Left cardiac atrium (tissue), 4 donors: ENCODE data around the gene CPT2. TPM values are rescaled to one million over a fixed set of nuclear protein-coding genes. Genes with fewer than 3 reads are reported as not detected.

Experiments used
- ATAC-seq, 2 donors: fragments of 200-7000 bp; cut with Tn5 transposase; one replicate each; pipeline ENCODE4 v1.9.1; 2020; ENCODE audit warnings: mild to moderate bottlenecking in 2 of 2, moderate library complexity in 2 of 2
- DNase-seq: peaks from one replicate; pipeline ENCODE4 v3.0.0-alpha.2; 2020
- intact Hi-C, 2 donors: fragments of 100-400 bp; cut with DNase I; formaldehyde crosslinking; loops; one replicate each; pipeline versions ENCODE4 v1.14.1 to v1.15.1; 2022 to 2023
- long read RNA-seq: library from polyadenylated mRNA; unstranded; transcript quantifications from one replicate; pipeline ENCODE4 v2.0.0, GENCODE V29; 2021
- total RNA-seq, 2 donors: library from RNA; stranded (reverse); fragmentation: NEBNext Ultra II Directional; extraction: Animal tissue kit (Norgen Biotek cat#: 25700); gene quantifications; one replicate each; pipeline ENCODE4 v1.2.1, GENCODE V29; 2021
- donor health status: DM: no; HTN: yes; CAD: no.
- donor health status: DM: no; HTN: yes; CAD: no; lungs with severe emphysema.
- donor health status: DM: yes; HTN: yes; CAD: no.
- donor health status: Dilated cardiomyopathy.

CPT2 gene
- 10 to 100 TPM; 15.2 to 16.7 TPM for total RNA-seq
- long read RNA-seq, transcript CPT2-201 (5 exons, 3,094 nt): major isoform, 31 of 35 reads
- long read RNA-seq, partial matches to known transcripts: 0 of 35 reads
- long read RNA-seq, other reads (novel, unspliced or antisense): 1 of 35 reads

GRCh38 chr1:53196485-53197290 is at the start of gene CPT2:
Gene CPT2, plus strand, starts transcription at chr1:53196824. Its CDS starts 120 bp downstream, at chr1:53196944.
- intact Hi-C loops: no loop called here
- peak; percentile 99 for ATAC-seq

GRCh38 chr1:53147174-53147573 is 49.5 kb upstream of the CPT2 start:
- intact Hi-C loops: no loop called here
- ATAC-seq: no peak
- no peak for DNase-seq

More at GRCh38 chr1:53196485-53197290, at the start of gene CPT2:
- peak; percentile 97 for DNase-seq

DNA sequence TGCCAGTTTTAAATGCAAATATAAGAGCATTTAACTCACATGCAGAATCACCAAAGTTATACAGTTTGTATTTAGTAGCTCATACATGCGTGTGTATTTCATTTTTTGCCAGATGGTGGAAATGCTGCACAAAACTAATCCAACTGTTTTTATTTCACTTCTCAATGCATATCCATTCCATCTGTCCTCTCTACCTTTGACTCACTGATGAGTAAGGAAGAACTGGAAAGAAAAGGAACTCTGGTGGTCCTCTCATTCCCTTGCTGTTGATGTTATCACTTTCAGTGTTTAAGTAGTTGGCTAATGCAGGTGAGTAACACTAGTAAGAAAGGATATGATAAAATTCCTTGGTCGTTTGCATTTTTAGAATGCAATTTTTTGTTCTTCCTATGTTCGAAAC is 48.5 kb upstream of the CPT2 start:
- DNase-seq (no peak), ATAC-seq (no peak)
- intact Hi-C loops: no loop called here

DNA sequence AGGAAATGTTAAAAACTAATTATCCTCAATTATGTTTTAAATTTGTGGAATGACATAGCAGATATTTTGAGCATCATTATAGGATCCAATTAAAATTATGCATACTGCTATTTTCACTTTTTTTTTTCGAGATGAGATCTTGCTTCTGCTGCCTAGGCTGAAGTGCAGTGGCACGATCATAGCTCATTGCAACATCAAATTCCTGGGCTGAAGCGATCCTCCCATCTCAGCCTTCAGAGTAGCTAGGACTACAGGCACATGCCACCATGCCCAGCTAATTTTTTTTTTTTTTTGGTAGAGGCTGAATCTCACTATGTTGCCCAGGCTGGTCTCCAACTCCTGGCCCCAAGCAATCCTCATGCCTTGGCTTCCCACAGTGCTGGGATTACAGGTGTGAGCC is 42.9 kb upstream of the CPT2 start:
- intact Hi-C loops: no loop called here
- DNase-seq: no peak
- no peak for ATAC-seq

GRCh38 chr1:53154859-53155438 is 41.7 kb upstream of the CPT2 start:
- ATAC-seq: no peak
- intact Hi-C loops: no loop called here
- no peak for DNase-seq

- DNase-seq: no peak
- ATAC-seq: no peak
- intact Hi-C loops: no loop called here
Observed at GRCh38 chr1:53155534-53155933, 41.1 kb upstream of the CPT2 start.

GRCh38 chr1:53155945-53156344 is 40.7 kb upstream of the CPT2 start:
- intact Hi-C loops: no loop called here
- no peak for DNase-seq
- no peak for ATAC-seq

DNA sequence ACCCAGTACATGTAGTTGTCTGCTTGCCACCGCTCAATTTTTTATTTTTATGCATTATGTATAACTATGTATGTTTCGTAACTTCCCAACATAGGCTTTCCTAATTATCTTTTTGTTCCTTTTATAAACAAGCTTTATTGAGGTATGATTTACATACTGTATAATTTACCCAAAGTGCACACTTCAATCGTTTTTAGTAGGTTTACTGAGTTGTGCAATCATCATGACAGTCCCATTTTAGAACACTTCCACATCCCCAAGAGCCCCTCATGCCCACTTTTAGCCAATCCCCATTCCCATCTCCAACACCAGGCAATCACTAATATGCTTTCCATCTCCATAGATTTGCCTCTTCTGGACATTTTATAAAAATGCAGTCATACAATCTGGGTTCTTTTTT is 39.8 kb upstream of the CPT2 start:
- DNase-seq: no peak
- ATAC-seq: no peak
- intact Hi-C loops: no loop called here

- intact Hi-C loops: no loop called here
- ATAC-seq (no peak), DNase-seq (no peak)
Observed at GRCh38 chr1:53158900-53159299, 37.7 kb upstream of the CPT2 start.

- DNase-seq (no peak), ATAC-seq (no peak)
- intact Hi-C loops: no loop called here
Observed at GRCh38 chr1:53160924-53161378, 35.7 kb upstream of the CPT2 start.

- no peak for DNase-seq
- ATAC-seq: no peak
- intact Hi-C loops: no loop called here
Observed at GRCh38 chr1:53162621-53163020, 34.0 kb upstream of the CPT2 start.

GRCh38 chr1:53163291-53163768 is 33.3 kb upstream of the CPT2 start:
- ATAC-seq: no peak
- no peak for DNase-seq
- intact Hi-C loops: no loop called here

DNA sequence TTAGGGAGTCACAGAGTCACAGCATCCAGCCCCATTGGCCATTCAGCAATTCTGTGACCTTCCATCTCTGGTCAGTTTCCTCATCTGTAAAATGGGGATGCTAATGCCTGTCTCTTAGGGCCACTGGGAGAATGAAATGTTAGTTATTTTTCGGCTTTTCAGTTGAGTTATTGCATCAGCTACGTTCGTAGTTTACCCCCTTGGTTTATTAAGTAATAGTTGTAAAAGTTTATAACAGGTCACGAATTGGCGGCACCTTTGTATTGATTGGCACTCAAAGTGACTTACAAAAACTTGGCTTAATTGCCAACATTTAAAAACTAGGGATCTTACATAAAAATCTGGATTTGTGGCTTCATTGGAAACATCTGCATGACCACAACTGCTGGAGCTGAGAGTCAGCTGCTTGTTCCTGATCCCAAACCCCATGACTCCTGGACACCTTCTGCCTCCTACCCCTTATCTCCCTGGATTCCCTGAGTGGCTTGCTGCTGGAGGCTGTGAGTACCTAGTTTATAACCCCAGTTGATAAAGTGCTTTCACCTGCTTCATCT is 31.1 kb upstream of the CPT2 start:
- peak in 1 of 2 donors; percentile 68 for ATAC-seq
- intact Hi-C loops: no loop called here
- DNase-seq: no peak

GRCh38 chr1:53166366-53166765 is 30.3 kb upstream of the CPT2 start:
- intact Hi-C loops: no loop called here
- ATAC-seq (no peak), DNase-seq (no peak)

- no peak for DNase-seq
- peak in 1 of 2 donors; percentile 32 for ATAC-seq
Observed at GRCh38 chr1:53166912-53167311, 29.7 kb upstream of the CPT2 start.

GRCh38 chr1:53172426-53173128 is 24.0 kb upstream of the CPT2 start:
- DNase-seq (no peak), ATAC-seq (peak in 1 of 2 donors; percentile 61)
- intact Hi-C loops: no loop called here

More at GRCh38 chr1:53166912-53167311, 29.7 kb upstream of the CPT2 start:
- intact Hi-C loops: no loop called here

DNA sequence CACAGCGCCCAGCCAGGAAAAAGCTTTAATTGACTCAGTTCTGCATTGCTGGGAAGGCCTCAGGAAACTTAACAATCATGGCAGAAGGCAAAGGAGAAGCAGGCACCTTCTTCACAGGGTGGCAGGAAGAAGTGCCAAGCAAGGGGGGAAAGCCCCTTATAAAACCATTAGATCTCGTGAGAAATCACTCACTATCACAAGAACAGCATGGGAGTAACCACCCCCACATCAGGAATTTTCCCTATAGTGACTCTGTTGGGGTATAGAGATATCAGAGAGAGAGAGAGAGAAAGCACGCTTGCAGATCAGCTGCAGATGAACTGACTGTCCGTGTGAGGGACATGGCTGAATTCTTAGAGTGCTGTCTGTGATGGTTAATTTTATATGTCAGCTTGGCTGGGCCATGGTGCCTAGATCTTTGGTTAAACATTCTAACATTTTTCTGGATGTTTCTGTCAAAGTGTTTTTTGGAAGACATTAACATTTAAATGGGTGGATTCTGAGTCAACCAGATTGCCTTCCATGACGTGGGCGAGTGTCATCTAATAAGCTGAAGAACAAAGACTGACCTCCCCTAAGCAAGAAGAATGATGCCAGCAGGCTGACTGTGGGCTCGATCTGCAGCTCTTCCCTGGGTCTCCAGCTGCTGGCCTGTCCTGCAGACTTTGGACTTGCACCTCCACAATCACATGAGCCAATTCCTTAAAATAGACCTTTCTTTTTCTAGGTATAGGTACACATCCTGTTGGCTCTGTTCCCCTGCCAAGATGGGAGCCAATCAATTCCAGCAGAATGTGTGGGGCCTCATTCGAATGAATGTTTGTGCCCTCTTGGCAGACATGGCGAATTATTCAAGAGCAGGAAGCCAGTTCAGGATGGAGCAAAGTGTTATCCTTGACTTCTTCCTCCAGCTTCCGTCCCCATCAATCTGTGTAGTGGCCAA is 21.4 kb upstream of the CPT2 start:
- no peak for DNase-seq
- ATAC-seq: no peak
- intact Hi-C loops: no loop called here

DNA sequence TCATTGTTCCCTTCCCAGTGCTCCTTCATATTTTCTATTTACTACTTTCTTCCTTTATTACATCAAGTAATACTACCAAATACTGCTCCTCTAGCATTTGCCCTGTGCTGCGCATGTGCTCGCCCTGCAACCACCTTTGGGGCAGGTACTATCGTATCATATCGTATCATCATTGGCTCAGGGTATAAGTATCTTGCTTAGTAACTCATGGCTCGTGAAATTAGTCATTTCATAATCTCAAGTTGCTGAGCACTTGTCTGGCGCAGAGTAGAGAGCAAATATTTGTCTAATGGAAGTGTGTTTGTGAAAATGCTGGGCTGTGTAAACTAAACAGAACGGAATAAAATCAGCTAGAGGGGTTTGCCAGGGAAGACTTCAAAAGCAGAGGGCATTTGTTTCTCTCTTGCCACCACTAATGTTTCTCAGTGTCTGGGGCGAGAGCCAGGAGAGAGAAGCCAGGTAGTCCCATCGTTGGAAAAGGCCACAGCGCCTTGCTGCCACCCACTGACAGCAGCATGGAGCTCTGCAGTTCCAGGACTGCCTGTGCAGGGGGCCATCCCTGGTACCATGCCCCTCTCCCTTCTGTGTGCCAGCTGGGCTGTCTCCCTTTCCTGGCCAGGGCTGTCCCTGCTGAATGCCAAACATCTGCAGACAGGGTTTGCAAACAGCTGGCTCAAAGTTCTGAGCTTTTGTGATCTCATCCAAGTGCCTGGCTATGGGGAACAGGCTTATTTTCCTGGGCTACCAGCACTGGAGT is 20.0 kb upstream of the CPT2 start:
- DNase-seq (peak; percentile 39), ATAC-seq (peak; percentile 83 to 86)
- intact Hi-C loops: no loop called here
